ENCODE results near the gene TMEM217. TPM values are rescaled to one million over a fixed set of nuclear protein-coding genes. Genes with fewer than 3 reads are reported as not detected.

Gene TMEM217
- total RNA-seq, 1 donor from 2014 or later, result 12.4 TPM

Other genes with a start within 250 kb of the TMEM217 start
- 1.3 and 2.6 TPM in 2 replicates for gene PIM1, start 88.0 kb downstream of the TMEM217 start, total RNA-seq
- gene TBC1D22B, start 372 bp downstream of the TMEM217 start, total RNA-seq, result 9.5 and 12.1 TPM in 2 replicates
- 30.8 and 48.1 TPM in 2 replicates for gene RNF8, start 95.8 kb upstream of the TMEM217 start, total RNA-seq
- 41.0 and 47.6 TPM in 2 replicates for gene CMTR1, start 175.1 kb upstream of the TMEM217 start, total RNA-seq
- gene CCDC167, start 241.7 kb upstream of the TMEM217 start, total RNA-seq, result 24.5 and 35.7 TPM in 2 replicates

All from dermis blood vessel endothelial cell (primary cell).